B cell (primary cell): Measurements from ENCODE around the gene RCBTB1. TPM values are rescaled to one million over a fixed set of nuclear protein-coding genes. Genes with fewer than 3 reads are reported as not detected.

Source experiments
- ATAC-seq: fragments of 200-7000 bp; cut with Tn5 transposase; one replicate; pipeline ENCODE4 v1.10.0; 2021; ENCODE audit warnings: low read depth, mild to moderate bottlenecking, moderate number of reproducible peaks, moderate library complexity
- CTCF ChIA-PET: fragments of 350-600 bp; sonication (Branson Sonifier 250); formaldehyde crosslinking; loops from one replicate; lab custom pipeline; 2021; ENCODE audit warnings: antibody characterized with exemption, inconsistent platforms; lab: Charles Lee
- POLR2A ChIA-PET: fragments of 350-600 bp; sonication (Branson Sonifier 250); formaldehyde crosslinking; loops from one replicate; lab custom pipeline; 2021; ENCODE audit warnings: antibody characterized with exemption; lab: Charles Lee
- DNase-seq: peaks from one replicate; pipeline ENCODE4 v3.0.0; 2013
- H2AFZ ChIP-seq: 2 replicates; pipeline ENCODE4 v1.6.1; 2012; ENCODE audit warnings: mild to moderate bottlenecking, low read depth, low read length; ENCODE audit not compliant: insufficient read depth, poor library complexity, severe bottlenecking
- H3K27ac ChIP-seq, 2 donors: 1 replicate in 1 of 2; 2 replicates in 1 of 2; pipeline ENCODE4 v1.5.1; 2012 to 2013; ENCODE audit warnings: low read length in 2 of 2, mild to moderate bottlenecking in 2 of 2, moderate library complexity in 1 of 2
- H3K27me3 ChIP-seq, 4 experiments: fragments of 200-600 bp in 1 of 4; sonication (generic) in 1 of 4; replicated peaks in 1 of 4; 1 replicate in 2 of 4; 2 replicates in 2 of 4; pipeline versions ENCODE4 v1.6.1 to v1.7.0; 2013 to 2016; ENCODE audit warnings: low read length in 3 of 4, mild to moderate bottlenecking in 2 of 4, mixed read lengths in 1 of 4, moderate library complexity in 1 of 4; ENCODE audit not compliant: insufficient read depth in 4 of 4, control insufficient read depth in 3 of 4; ENCODE audit errors: control extremely low read depth in 1 of 4
- H3K36me3 ChIP-seq, 2 experiments: replicated peaks in 1 of 2; 1 replicate in 1 of 2; 2 replicates in 1 of 2; pipeline versions ENCODE4 v1.6.1 to v1.7.1; 2013; ENCODE audit warnings: low read length in 1 of 2; ENCODE audit not compliant: insufficient read depth in 2 of 2, control insufficient read depth in 1 of 2; ENCODE audit errors: control extremely low read depth in 1 of 2, extremely low read depth in 1 of 2
- H3K4me1 ChIP-seq, 2 donors: fragments of 200-600 bp in 1 of 2; sonication (generic) in 1 of 2; 1 replicate in 1 of 2; 2 replicates in 1 of 2; pipeline versions ENCODE4 v1.5.1 to v1.6.1; 2013 to 2017; ENCODE audit warnings: low read length in 2 of 2; ENCODE audit not compliant: control insufficient read depth in 2 of 2, insufficient read depth in 2 of 2
- H3K4me2 ChIP-seq: replicated peaks from 2 replicates; pipeline ENCODE3; 2012; ENCODE audit warnings: mild to moderate bottlenecking, low read depth, low read length; ENCODE audit not compliant: poor library complexity, severe bottlenecking
- H3K4me3 ChIP-seq, 5 experiments: fragments of 200-600 bp in 1 of 5; sonication (generic) in 1 of 5; 1 replicate in 3 of 5; 2 replicates in 2 of 5; pipeline versions ENCODE4 v1.5.1 to v1.7.0; 2011 to 2016; ENCODE audit warnings: low read length in 4 of 5, mild to moderate bottlenecking in 4 of 5, low read depth in 2 of 5, control low read depth in 1 of 5, moderate library complexity in 1 of 5; ENCODE audit not compliant: insufficient read depth in 1 of 5; ENCODE audit errors: control extremely low read depth in 1 of 5, extremely low read depth in 1 of 5
- H3K79me2 ChIP-seq: fragments of 200-600 bp; sonication (generic); one replicate; pipeline ENCODE4 v1.6.0; 2016; ENCODE audit warnings: low read length; ENCODE audit not compliant: control insufficient read depth, insufficient read depth
- H3K9ac ChIP-seq: fragments of 200-600 bp; sonication (generic); 2 replicates; pipeline ENCODE4 v1.6.1; 2017; ENCODE audit warnings: mild to moderate bottlenecking, low read length, moderate library complexity
- H3K9me3 ChIP-seq, 3 donors: one replicate each; pipeline versions ENCODE4 v1.6.1 to v1.7.1; 2013; ENCODE audit warnings: low read length in 2 of 3; ENCODE audit not compliant: control insufficient read depth in 2 of 3, insufficient read depth in 1 of 3; ENCODE audit errors: control extremely low read depth in 1 of 3
- H4K20me1 ChIP-seq: 2 replicates; pipeline ENCODE4 v1.6.0; 2012; ENCODE audit warnings: mild to moderate bottlenecking, low read length; ENCODE audit not compliant: insufficient read depth, control insufficient read depth, poor library complexity, severe bottlenecking
- H3K27ac Mint-ChIP-seq: one replicate; pipeline ENCODE4 v1.8.0; 2021; ENCODE audit warnings: mixed read lengths
- H3K27me3 Mint-ChIP-seq: one replicate; pipeline ENCODE4 v1.8.0; 2021; ENCODE audit warnings: mixed read lengths
- H3K4me1 Mint-ChIP-seq: one replicate; pipeline ENCODE4 v1.8.0; 2021; ENCODE audit warnings: mixed read lengths
- H3K4me3 Mint-ChIP-seq: one replicate; pipeline ENCODE4 v1.8.0; 2021; ENCODE audit warnings: mixed read lengths
- H3K9me3 Mint-ChIP-seq: one replicate; pipeline ENCODE4 v1.8.0; 2022; ENCODE audit warnings: mixed read lengths; ENCODE audit not compliant: insufficient read depth
- EZH2 ChIP-seq: IDR thresholded peaks from 2 replicates; pipeline ENCODE4 v1.6.1; 2012; ENCODE audit warnings: borderline replicate concordance, low read depth, mild to moderate bottlenecking, moderate library complexity, low read length; ENCODE audit not compliant: insufficient read depth, poor library complexity, severe bottlenecking
- WGBS: methylation state at CpG from one replicate; pipeline ENCODE4 v1.1.5; 2013; ENCODE audit warnings: missing lambda C conversion rate; ENCODE audit not compliant: insufficient coverage; 5-methylcytosine and 5-hydroxymethylcytosine counted together
- intact Hi-C: fragments of 100-400 bp; cut with micrococcal nuclease; formaldehyde crosslinking; loops from one replicate; pipeline ENCODE4 v1.10.0; 2022
- polyA plus RNA-seq: library from polyadenylated mRNA; depleted of rRNA; stranded (reverse); fragments of >200 nt; gene quantifications from 2 replicates; pipeline ENCODE4 v1.2.3, GENCODE V29; 2012
- total RNA-seq, 2 donors: library from RNA; stranded (reverse); fragments of 120-200 nt in 1 of 2; gene quantifications; 1 replicate in 1 of 2; 2 replicates in 1 of 2; pipeline versions ENCODE4 v1.2.3 to v1.2.4, GENCODE V29; 2013 to 2022
- TF ChIP-seq, protein P1 (sequence below): fragments of 200-600 bp; IDR thresholded peaks from one replicate; pipeline ENCODE4 v1.8.0; 2022; ENCODE audit warnings: antibody characterized with exemption, mild to moderate bottlenecking

RCBTB1 gene
- total and polyA plus RNA-seq, 2 donors (not counting 1 experiment from before 2014, with no cell fraction given), result 10.7 to 35.2 TPM

DNA sequence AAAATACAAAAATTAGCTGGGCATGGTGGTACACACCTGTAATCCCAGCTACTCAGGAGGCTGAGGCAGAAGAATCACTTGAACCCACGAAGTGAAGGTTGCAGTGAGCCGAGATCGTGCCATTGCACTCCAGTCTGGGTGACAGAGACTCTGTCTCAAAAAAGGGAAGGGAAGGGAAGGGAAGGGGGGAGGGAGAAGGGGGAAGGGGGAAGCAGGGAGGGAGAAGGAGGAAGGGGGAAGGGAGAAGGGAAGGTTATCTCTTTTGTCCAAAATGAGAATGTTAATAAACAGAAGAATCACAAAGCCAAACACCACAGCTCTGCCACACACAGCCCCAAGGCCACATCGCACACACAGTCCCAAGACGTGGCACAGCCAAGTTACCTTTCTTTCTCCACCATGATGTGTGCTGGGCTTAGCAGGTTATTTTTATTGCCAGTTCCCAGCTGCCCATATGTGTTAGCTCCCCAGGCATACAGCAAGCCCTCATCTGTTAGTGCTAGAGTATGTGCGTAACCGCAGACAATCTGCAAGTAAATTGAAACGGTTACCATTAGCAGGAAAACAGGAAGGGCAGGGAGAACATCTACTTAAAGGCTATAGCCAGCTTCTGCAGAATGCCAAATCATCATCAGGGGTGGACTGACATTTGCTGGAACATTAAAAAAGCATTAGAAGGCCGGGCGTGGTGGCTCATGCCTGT, 34.3 kb downstream of the RCBTB1 start:
- intact Hi-C loops, result no loop called here
- H3K27ac ChIP-seq, result no peak overlapping the region
- POLR2A ChIA-PET, result interaction anchor here (0.6 kb wide), 1 partner anchor 28 kb away, joined by 4 read pairs; no protein-coding TSS in a partner anchor
- H3K9me3 ChIP-seq, result no peaks in the 10 kb centered on the region
- no peak overlapping the region for H3K9ac ChIP-seq
- 30% methylated on average over 9 of the region's 10 CpGs for WGBS
- peaks cover 0 to 4% of the 10 kb centered on the region in 2 donors for H3K4me1 ChIP-seq
- Mint-ChIP-seq H3K9me3 (no peaks in the 10 kb centered on the region), H3K4me1 (peaks cover 4% of the 10 kb centered on the region), H3K4me3 (no peak overlapping the region), H3K27ac (no peak overlapping the region), H3K27me3 (no peaks in the 10 kb centered on the region)
- DNase-seq, result no peak
- no peak for TF ChIP-seq EZH2
- TF ChIP-seq, protein P1, sequence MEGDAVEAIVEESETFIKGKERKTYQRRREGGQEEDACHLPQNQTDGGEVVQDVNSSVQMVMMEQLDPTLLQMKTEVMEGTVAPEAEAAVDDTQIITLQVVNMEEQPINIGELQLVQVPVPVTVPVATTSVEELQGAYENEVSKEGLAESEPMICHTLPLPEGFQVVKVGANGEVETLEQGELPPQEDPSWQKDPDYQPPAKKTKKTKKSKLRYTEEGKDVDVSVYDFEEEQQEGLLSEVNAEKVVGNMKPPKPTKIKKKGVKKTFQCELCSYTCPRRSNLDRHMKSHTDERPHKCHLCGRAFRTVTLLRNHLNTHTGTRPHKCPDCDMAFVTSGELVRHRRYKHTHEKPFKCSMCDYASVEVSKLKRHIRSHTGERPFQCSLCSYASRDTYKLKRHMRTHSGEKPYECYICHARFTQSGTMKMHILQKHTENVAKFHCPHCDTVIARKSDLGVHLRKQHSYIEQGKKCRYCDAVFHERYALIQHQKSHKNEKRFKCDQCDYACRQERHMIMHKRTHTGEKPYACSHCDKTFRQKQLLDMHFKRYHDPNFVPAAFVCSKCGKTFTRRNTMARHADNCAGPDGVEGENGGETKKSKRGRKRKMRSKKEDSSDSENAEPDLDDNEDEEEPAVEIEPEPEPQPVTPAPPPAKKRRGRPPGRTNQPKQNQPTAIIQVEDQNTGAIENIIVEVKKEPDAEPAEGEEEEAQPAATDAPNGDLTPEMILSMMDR, result no peak
- H3K4me3 ChIP-seq, result no peak overlapping the region
- CTCF ChIA-PET, result interaction anchor here (1.0 kb wide), 1 partner anchor 21 kb away, joined by 3 read pairs; no protein-coding TSS in a partner anchor
- H3K36me3 ChIP-seq, result peaks cover 1 to 46% of the 10 kb centered on the region in 2 experiments
- no peaks in the 10 kb centered on the region for H4K20me1 ChIP-seq
- H3K79me2 ChIP-seq, result no peaks in the 10 kb centered on the region
- ATAC-seq, result no peak
- no peak overlapping the region for H2AFZ ChIP-seq
- no peak overlapping the region for H3K4me2 ChIP-seq
- H3K27me3 ChIP-seq, result no peaks in the 10 kb centered on the region

DNA sequence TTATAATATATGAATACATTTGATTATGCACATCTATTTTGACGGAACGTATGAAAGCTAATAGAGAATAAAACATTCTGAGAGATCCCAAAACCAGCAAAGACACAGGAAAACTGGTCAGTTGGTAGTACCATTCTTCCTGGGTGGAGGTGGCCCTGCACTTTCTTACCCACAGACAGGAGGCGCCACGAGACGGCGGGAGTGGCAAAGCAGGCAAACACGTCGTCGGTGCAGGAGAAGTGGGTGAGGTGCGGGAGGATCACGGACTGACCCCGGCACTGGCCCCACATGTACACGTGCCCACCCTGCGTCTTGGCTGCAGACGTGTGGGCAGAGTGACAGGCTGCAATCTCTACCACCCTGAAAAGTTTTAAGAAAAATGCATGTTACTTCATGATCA, 36.1 kb downstream of the RCBTB1 start:
- H2AFZ ChIP-seq, result no peak overlapping the region
- H4K20me1 ChIP-seq, result no peaks in the 10 kb centered on the region
- H3K4me1 ChIP-seq, result peaks cover 0 to 4% of the 10 kb centered on the region in 2 donors
- H3K36me3 ChIP-seq, result peaks cover 1 to 54% of the 10 kb centered on the region in 2 experiments
- H3K79me2 ChIP-seq, result no peaks in the 10 kb centered on the region
- H3K4me3 ChIP-seq, result no peak overlapping the region
- Mint-ChIP-seq H3K27ac (no peak overlapping the region), H3K27me3 (no peaks in the 10 kb centered on the region), H3K4me3 (no peak overlapping the region), H3K4me1 (peaks cover 4% of the 10 kb centered on the region), H3K9me3 (no peaks in the 10 kb centered on the region)
- H3K27me3 ChIP-seq, result no peaks in the 10 kb centered on the region
- ChIA-PET POLR2A (no interaction called here), CTCF (interaction anchor here (0.7 kb wide), 1 partner anchor 63 kb away, joined by 4 read pairs; no protein-coding TSS in a partner anchor)
- no peaks in the 10 kb centered on the region for H3K9me3 ChIP-seq
- 89% methylated on average over 13 of the region's 15 CpGs for WGBS
- H3K27ac ChIP-seq, result no peak overlapping the region
- intact Hi-C loops, result no loop called here
- no peak for TF ChIP-seq EZH2
- TF ChIP-seq, protein P1, result no peak
- DNase-seq, result no peak
- no peak for ATAC-seq
- no peak overlapping the region for H3K9ac ChIP-seq
- no peak overlapping the region for H3K4me2 ChIP-seq
